HuH-7 (cell line): ENCODE measurements around the gene PHLDA1.
"Not testable (repeated sequence)": the region's sequence is repeated elsewhere in the genome, so short reads cannot be mapped to it uniquely, and the experiment has no call there.

Source experiments
- DNase-seq: peaks from one replicate; pipeline ENCODE4 v3.0.0; 2011; ENCODE audit warnings: low spot score

PHLDA1 gene

DNA sequence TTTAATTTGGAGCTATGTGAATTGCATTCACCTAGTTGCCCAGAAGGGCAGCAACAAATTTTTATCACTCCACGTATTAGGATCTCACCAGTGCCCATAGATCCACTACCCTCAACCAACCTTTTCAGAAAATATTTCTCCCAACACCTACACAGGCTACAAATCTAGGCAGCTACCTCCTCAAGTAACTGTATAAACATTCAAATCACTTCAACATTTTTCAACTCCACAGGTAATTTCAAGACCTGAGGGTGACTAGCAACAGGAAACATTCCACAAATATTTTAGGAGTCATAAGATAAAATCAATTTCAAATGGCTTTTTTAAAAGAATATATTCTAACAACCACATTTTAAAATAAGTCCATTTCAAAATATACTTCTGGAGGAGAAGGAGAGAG, 12.9 kb downstream of the PHLDA1 start:
- no peak for DNase-seq

DNA sequence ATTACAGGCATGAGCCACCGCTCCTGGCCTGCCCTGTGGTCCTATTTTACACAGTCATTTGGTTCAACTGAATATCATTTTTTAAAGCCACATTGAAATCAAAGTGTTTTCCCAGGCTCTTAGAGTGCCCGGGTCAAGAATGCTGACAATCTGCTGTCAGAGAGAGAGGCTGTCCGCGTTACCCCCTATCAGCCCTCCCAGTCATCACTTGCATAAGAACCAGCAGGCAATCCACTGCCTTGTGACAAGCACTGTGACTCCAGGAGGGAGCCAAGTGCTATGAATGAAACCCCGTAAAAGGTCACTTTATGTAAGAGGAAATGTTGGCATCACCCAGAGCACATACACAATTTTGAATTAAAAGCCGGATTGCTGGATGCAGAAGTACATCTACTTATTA, 13.5 kb downstream of the PHLDA1 start:
- no peak for DNase-seq

DNA sequence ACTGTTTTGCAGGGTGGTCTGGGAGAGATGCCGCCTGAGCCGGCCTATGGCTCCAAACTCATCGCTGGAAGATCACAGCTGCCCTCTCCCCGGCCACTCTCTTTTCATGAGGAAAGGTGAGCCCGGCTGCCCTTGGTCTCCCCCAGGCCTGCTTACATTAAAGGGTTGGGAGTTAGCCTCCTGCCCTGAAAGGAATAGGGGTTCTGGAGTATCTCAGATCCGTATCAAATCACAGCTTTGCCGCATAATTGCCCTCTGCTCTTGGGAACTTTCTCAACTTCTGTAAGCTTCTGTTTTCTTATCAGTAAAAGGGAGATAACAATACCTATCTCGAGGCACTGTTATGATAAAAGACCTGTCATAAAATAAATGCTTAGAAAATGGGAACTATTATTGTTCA, 17.6 kb downstream of the PHLDA1 start:
- no peak for DNase-seq

DNA sequence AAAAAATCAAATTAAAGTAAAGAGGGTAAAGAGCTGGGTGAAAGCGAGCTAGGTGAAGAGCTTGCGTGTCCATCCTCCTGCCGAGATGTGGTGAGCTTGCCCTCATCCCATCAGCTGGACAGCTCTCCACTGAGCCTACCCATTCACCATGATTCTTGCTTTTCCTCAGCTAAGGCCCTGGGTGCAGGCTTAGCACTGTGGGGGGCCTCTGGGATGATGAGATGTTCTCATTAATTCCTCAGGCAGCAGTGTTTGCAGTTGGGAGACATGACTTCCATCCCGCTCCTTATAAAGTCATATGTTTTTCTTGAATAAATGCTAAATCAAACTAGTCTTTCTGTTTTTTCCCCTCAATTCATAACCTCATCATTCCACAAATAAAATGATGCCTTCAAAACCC, 18.0 kb downstream of the PHLDA1 start:
- DNase-seq: no peak

DNA sequence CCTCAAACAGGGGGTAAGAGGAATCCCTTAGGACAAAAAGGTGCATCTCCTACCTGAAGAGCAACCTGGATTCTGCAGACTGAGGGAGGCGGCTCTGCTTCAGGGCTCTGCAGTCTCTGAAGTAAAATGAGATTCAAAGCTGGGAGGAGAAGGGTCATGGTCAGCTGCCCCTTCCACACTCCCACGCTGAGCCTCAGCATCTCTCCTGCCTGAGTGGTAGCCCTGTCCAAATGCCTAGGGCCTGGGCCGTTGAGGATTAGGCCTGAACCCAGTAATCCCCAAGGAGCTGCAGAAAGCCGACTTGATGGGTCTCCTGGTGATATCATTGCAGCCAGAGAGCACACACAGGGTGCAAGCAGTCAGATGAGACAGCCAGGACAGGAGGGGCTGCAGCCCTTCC, 18.9 kb downstream of the PHLDA1 start:
- DNase-seq: no peak

DNA sequence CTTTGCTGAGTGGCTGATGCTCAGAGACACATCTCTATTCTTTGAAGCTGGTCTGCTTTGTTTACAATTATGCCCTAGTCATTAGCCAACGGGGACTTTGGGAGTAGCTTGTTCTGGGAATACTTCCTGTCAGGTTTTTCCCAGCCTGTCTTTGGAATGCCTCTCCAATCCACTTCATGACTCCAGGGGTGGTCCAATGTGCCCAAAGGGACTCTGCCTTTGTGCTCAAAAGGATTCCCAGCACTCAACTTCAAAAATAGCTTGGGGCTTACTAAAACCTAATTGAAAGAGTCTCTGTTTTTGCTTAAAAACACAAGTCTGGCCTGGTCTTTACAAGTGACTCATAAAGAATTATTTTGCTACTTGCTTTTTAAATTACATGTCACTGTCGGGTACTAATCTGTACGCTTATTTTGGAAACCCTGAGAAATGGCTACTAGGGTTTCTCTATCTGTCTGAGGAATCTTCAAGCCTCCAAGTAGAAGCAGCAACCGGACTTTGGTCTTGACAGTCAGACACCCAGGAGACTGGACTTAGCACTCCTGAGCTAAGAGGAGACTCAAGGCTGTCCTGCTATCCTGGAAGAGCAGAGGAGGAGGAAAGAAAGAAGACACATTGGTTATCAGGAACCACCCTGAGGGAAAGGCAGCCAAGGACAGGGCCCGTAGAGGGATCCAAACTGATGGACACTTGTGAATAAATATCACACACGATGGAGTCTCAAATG, 20.7 kb downstream of the PHLDA1 start:
- DNase-seq: no peak

DNA sequence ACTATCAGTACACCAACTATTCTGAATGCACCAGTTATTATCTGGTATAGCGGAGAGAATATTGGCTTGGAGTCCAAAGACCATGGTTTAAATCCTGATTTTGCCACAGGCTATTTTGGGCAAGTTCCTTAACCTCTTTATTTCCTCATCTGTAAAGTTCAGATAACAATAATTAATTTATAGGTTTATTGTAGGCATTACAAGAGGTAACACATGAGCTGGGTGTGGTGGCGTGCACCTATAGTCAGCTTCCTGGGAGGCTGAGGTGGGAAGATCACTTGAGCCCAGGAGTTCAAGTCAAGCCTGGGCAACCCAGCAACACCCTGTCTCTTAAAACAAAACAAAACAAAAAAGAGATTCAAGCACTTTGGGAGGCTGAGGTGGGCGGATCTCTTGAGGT, 23.1 kb downstream of the PHLDA1 start:
- DNase-seq: no peak

DNA sequence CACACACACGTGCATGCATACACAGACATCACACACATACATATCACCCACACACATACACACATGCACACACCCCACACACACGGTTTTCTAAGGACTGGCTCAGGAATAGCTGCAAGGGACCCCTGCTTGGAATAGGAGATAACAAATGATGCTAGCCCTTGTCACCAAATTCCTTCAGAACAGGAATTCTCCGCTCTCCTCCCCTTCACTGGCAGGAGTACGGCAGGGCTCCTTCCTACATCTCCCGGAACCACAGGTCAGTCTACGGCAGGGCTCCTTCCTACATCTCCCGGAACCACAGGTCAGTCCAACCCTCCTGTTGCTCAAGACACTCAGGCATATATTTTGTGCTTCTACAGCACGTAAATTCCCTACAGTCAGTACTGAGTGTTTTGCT, 23.9 kb downstream of the PHLDA1 start:
- no peak for DNase-seq

DNA sequence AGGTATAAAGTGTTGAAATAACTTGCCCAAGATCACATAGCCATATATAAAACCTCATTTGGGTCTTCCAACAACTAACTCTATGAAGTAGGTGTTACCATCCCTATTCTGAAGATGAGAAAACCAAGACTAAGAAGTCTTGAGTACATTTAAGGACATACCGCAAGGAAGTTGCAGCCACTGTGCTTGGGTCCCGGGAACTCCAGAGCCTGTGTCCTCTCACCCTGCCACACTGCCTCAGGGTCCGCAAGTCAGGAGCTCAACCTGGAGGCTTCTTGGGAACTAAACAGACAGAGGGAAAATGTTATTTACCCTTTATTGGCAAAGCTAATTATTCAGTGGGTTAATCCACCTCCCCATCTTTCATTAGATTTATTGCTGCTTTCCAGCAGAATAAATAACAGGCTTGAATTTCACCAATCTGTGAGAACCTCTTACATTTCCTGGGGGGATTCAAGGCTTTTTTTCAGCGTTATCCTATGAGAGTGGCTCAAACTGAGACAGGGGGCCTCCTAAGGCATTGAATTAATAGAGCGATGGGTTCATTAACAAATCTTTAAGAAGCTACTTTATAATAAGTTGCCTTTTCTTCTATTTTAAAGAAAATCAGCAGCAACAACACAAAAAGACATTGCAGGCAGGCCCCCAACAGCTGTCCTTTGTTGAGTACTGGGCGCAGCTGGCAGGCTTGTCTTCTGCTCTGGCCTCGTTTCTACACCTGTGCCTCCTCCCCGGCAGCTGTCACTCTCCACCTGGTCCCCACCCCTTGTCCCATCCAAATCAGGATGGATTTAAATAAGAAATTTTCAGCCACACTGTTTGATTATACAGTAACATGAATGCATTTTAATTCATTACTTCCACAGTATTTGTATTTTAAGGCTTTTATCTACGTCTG, 25.3 kb downstream of the PHLDA1 start:
- no peak for DNase-seq

DNA sequence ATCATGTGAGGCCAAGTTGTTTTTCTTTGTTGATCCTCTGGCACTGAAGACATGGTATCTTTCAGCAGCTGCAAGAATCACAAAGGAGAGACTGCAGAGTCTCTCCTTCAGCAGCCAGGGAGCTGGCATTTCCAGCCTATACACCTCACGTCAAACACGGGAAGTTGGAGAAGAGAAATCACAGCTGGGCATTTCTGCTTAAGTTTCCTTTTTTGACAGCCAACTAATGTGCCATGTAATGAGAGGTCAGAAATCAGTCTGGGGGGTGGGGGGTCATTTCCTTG, 28.3 kb downstream of the PHLDA1 start:
- DNase-seq: no peak

DNA sequence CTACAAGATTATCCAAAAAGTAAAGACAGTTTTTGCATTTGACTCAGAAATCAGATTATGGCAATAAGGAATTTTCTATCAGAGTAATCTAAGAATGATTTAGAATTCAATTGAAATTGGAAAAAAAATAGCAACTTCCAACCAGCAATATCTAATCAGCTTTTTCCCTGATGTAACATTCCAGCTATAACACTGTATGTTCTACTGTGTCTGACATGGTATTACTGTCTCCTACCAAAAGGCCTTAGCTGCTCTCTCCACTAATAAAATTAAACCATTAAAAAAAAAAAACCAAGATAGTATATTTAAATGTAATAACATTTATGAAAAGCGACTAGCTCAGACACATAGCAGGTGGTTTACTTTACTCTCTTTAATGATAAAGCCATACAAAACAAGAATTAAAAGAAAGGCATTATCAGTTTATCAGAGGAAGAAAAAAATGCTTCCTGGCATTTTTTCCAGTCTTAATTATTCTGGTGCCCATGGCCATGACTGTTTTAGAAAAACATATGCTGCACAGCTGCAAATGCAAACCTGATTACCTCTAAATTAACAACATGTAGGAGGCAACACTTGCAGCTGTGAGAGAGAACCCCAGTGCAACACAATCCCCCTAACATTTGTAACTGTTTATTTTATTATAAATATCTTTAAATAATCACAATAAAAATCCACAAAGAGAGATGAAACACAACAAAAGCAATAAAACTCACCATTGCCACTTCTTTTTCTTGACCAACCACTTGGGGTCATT, 28.8 kb downstream of the PHLDA1 start:
- no peak for DNase-seq

DNA sequence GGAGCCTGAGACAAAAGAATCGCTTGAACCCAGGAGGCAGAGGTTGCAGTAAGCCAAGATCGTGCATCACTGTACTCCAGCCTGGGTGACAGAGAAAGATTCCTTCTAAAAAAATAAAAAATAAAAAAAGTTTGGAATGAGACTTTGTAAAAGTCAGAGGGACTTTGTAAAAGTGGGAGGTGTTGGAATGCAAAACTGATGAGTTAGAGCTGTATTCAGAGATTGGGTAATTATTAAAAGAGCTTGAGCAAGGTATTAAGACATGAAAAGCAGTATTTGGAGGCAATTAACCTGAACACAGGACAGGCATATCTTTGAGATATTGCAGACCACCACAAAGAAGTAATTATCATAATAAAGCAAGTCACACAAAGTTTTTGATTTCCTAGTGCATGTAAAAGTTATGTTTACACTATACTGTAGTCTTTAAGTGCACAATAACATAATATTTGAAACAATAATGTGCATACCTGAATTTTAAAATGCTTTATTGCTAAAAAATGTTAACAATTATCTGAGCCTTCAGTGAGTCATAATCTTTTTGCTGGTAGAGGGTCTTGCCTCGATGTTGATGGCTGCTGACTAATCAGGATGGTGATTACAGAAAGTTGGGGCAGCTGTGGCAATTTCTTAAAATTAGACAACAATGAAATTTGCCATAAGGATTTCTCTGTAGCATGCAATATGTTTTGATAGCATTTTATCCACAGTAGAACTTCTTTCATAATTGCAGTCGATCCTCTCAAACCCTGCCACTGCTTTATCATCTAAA, 33.1 kb downstream of the PHLDA1 start:
- no peak for DNase-seq

DNA sequence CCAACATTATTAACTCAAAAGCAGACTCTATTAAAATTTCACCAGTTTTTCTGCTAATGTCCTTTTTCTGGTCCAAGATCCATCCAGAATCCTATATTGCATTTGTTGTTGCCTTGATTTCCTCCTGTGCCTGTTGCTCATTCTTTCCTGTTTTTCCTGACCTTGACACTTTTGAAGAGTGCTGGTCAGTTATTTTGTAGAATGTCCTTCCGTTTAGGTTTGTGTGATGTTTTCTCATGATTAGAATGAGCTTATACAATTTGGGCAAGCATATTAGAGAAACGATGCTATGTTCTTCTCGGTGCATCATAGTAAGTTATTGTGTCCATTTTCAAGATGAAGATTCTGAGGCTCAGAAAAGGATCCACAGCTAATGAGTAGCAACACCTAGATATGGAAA, 33.9 kb downstream of the PHLDA1 start:
- DNase-seq: no peak

DNA sequence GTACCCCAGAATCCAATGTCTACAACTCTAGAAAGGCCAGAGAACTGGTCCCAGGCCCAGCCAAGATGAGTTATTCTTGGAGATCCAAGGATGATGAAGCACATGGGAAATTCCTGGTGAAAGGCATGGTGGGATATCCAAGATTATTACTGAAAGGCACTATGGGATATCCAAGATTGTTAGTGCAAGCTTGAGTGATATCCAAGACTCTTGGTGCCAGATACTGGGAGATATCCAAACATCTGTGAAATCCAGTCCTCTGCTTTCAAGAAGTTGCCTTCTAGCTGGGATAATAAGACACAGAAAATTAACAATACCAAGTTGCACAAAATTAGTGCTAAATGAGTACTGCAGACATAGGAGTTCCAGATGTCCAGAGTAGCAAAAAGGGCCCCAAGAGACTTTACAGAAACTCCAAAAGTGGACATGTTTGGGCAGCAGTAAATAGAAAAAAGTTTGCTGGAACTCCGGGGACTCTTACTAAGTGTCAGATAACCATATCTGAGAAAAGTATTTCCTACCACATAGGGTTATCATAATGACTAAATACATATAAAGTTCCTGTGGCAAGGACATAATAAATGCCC, 34.6 kb downstream of the PHLDA1 start:
- no peak for DNase-seq

DNA sequence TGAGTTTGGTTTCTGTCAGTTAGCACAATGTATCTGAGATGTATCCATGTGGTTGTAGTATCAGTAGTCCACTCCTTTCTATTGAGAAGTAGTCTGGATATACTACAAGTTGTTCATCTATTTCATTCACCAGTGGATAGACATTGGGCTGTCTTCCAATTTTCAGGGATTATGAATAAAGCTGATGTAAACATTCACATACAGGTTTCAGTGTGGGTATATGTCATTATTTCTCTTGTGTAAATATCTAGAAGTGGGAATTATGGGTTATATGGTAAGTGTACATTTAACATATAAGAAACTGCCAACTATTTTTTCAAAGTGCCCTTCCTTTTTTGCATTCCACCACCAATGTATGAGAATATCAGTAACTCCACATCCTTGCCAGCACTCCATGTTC, 35.9 kb downstream of the PHLDA1 start:
- DNase-seq: no peak

DNA sequence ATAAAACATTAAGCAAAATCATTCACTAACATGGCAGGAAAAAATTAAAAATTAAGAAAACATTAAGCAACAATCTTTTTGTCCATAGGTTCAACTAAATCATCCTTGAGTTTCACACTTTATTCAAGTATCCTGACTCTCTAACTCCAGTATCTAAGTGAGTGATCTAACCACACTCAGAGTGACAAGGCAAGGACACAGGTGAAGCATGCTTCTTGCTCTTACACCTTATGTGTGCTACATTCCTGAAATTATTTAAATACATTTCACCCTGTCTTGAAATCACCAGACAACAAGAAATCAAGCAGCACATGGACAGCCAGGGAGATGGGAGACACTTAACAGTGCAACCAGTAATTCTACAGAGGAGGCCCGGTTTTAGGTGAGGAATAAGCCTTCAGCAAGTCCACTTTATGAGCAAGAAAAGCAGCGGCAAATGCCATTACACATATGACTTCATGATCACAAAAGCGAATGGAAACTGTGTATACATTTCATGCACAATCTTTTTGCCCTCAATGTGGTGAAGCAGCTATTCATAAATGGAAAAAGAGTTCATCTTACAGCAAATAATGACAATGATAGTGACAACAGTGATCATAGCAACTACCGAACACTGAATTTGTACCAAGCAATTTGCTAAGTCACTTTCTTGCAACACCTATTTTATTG, 37.4 kb downstream of the PHLDA1 start:
- DNase-seq: no peak

DNA sequence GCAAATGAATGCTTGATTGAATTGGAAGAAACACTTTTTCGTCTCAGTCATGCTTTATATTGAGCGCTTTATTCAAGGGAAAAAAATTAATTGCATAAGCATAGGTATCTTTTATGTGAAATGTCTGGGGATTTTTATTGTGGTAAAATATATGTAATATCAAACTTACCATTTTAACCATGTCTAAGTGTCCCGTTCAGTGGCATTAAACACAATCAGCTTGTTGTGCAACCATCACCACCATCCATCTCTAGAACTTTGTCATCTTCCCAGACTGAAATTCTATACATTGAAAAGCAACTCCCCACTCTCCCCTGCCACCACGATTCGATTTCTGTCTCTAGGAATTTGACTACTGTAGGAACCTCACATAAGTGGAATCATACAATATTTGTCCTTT, 39.8 kb downstream of the PHLDA1 start:
- DNase-seq: no peak

DNA sequence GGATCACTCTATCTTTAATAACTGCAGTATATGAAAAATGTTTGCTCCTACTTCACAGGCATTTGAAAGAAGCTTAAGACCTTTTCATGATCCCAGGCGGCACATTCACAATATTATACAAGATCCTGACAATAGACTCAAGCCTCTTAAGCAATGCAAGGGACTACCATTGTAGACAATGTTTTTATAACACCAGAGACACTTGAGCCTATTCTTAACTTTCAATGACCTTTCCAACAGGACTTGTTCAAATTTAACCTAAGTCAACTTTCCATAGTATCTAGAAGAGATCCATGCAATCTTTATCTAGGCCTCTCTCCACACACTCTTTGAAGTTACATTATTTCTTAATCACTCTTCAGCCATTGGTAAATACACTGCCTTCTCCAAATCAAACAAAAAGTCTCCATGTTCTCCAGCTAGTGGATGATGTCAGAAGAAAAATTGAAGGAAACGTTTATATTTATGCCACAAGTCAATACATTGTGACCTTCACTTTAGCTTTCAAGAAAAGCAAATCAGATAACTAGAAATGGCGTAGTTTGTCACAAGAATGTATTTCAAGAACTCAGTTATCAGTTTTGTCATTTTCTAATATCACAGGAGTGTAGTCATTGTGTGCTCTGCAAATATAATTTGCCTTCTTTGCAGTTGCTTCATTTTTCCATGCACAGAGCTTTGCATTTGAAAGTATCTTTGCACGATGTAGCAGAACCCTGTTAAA, 41.2 kb downstream of the PHLDA1 start:
- DNase-seq: peak; percentile 32

DNA sequence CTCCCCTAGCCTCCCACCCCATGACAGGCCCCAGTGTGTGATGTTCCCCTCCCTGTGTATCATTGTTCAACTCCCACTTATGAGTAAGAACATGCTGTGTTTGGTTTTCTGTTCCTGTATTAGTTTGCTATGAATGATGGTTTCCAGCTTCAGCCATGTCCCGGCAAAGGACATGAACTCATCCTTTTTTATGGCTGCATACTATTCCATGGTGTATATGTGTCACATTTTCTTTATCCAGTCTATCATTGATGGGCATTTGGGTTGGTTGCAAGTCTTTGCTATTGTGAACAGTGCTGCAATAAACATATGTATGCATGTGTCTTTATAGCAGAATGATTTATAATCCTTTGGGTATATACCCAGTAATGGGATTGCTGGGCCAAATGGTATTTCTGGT, 43.9 kb downstream of the PHLDA1 start:
- DNase-seq: not testable (repeated sequence)

DNA sequence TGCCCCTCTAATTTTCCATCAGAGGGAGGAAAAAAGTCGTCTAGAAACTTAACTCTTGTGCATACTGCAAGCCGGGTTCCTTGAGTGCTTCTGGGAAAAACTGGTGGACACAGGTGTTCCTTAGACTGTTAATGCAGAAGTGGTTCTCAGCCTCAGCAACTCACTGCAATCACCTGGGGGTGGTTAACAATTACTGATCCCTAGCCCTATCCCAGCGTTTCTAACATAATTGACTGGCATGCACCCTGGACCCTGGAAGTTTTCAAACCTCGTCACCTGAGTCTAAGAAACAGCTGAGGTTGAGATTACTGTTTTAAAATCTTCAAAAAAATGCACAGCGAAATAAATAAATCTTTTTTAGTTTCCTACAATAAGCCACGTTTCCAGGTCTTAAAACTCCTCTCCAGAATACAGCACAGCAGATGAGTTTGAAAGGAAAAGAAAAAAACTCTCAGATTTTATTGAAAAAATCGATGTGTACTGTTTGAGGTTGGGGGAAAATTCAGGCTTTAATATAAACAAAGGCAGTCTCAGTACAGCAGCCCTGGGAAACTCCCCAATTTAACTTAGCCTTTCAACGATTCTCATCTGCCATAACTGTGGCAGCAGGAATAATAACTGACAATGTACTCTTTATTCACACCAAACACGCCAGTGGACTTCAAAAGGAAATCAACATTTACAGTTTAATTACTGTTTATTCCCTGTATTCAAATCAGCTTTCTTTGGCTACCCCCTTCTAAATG, 45.4 kb downstream of the PHLDA1 start:
- peak; percentile 18 for DNase-seq
